ENCODE data around the gene PKNOX1.
"Not testable (repeated sequence)": the region's sequence is repeated elsewhere in the genome, so short reads cannot be mapped to it uniquely, and the experiment has no call there.

PKNOX1 gene

DNA sequence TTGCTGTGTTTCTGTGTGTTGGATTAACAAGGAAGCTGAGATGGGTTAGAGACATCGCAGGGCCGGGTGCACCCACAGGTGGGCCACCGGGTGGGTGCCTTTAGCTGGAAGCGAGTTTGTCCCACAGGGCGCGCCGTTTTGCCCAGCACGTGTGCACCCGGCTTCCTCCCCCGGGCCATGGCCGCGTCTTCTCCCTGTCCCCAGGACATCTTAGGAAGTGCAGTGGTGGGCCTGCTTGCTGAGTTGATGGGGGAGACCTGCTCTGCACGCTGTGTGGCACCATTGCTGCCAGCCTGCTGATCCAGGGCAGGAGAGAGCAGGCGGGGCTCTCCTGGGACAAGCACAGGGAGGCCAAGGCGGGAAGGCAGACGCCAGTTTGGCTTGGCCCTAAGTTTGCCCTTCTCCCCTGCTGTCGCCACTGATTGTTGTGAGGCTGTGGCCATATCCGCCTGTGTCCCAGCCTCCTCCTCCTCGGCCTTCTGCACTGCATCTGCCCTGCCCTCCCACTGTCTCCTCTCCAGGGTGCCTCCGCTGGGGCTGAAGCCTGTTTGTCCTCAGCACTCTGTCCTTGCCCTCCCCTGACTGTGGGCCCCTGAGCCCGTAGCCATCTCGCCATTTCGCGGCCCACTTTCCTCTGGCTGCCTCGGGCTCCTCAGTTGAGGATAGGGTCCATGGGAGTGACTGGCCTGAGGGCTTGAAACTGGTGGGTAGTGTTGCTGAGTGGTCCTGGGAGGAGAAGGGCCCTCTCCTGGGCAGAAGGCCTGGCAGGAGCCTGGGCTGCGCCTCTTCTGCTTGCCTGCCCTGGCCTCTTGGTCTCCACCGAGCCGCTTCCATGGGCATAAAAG is 47.6 kb downstream of the PKNOX1 start:
- no peak for DNase-seq

DNA sequence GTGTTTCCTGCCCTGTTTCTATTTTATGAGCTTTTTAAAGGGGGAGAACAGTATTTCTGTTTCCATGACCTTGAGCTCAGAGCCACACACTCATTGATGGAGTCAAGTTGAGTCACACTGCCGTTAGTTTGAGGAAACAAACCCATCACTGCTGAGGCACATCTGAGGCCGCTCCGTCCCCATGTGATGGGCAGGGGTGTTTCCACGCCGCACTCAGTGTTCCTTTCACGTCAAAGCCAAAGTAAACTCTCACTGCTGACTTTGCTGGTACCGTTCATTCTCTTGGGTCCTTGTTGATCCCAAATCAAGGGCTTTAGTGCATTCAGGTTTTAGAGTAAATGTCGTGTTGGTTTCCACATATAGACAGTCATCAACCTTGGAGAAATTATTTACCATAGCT is 48.8 kb downstream of the PKNOX1 start:
- DNase-seq = no peak

DNA sequence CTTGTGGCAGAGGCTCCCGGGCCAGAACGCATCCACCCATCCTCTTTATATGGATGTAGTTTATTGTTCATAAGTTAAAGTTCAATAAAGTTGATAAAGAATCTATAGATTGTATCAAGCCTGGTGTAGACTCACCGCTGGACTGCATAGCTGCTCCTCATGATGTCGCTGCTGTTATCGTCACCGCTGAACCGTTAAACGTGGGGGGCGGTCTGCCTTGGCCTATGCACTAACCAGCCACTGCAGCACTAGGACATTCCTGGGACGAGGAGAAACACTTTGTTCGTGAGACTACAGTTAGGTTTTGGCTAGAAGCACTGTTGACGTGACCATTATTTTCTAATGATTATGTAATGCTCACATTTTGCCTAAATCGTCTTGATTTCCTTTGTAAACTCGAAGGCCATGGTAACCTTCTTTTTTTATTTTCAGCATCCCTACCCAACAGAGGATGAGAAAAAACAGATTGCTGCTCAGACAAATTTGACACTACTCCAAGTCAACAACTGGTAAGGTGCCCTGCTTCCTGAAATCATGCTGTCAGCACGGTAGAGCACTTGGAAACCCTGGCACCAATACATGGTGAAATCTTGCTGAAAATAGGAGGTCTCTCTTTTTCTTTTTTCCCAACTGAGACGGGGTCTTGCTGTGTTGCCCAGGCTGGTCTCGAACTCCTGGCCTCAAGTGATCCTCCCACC is 50.2 kb downstream of the PKNOX1 start:
- DNase-seq = peak; percentile 69

- DNase-seq = peak; percentile 71
Observed at GRCh38 chr21:43025636-43026180, 51.3 kb downstream of the PKNOX1 start.

DNA sequence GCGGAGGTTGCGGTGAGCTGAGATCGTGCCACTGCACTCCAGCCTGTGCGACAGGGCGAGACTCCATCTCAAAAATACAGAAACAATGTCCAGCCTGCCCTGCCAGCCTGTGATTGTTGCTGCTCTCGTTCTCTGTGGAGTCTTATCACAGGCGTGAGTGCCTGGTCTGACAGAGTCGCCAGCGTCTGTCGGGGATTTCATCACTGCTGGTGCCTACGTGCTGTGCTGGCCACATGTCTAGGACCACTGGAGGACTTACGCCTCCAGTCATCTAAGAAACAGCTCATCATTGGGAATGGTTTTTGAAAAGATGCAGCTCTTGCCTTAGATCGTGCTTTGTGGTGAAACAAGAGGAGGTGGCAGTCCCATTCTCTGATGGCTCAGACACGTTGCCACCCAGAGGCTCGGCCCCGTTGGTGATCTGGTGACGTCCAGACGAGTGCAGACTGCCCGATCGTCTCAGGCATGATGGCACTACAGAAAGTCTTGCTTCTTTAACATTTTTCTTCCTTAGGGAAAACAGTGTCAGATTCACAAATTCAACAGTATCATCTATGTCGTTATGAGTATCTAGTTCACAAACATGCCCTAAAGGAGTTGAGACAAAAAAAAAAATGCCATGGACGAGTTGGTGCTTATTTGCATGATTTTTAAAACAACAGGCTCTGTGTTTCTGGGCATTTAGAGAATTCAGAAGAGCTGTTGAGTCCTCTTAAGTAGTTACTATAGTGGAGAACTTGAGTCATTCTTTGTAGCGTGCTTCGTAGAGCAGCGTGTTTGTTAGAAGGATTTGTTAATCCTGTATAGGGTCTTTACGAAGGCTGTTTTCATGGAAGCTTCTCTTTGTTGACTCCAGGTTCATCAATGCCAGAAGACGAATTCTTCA is 53.7 kb downstream of the PKNOX1 start:
- no peak for DNase-seq

GRCh38 chr21:43029785-43030184 is 55.4 kb downstream of the PKNOX1 start:
- no peak for DNase-seq

DNA sequence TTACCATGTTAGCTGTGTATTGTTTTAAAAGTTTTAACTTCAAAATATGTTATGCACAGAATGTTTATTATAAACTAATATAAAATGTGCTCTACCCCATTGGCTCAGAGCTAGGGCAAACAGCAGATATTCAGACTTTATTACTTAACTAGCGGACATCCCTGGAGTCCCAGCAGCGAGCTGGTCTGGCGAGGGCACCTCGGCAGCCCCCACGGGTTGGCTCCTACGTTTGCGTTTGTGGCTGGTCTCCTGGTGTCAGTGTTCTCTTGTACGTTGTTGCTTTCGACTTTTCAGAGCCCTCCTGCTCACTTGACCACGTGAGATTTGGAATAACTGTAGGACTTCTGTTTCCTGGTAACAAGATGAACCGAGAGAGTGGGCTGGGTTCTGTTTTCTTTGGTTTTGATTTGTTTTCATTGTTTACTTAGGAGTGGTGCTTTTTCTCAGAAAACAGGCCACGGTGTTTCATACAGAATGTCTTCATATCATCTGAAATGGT is 56.8 kb downstream of the PKNOX1 start:
- no peak for DNase-seq

GRCh38 chr21:43034101-43034500 is 59.7 kb downstream of the PKNOX1 start:
- peak; percentile 33 for DNase-seq

GRCh38 chr21:43034826-43035225 is 60.5 kb downstream of the PKNOX1 start:
- DNase-seq = no peak

GRCh38 chr21:43036889-43037288 is 62.5 kb downstream of the PKNOX1 start:
- DNase-seq = not testable (repeated sequence)

- not testable (repeated sequence) for DNase-seq
Observed at GRCh38 chr21:43037918-43038658, 63.7 kb downstream of the PKNOX1 start.

DNA sequence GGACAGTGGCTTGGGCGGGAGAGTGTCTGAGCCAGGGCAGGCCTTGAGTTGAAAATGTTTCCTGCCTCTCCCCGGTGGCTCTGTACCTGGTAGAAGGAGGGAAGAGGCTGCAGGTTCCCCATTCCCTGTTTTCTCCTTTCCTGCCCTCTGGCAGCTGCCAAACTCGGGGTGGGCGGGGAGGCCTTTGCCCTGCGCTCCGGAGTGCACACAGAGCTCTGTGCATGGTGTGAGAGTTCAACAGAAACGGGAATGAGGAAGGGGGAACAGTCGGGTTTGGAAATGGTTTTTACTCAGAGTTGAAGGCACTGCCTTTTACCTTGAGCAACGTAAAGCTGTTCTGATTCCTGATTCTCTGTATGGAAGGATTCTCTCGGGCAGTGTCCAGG is 64.3 kb downstream of the PKNOX1 start:
- DNase-seq = not testable (repeated sequence)

DNA sequence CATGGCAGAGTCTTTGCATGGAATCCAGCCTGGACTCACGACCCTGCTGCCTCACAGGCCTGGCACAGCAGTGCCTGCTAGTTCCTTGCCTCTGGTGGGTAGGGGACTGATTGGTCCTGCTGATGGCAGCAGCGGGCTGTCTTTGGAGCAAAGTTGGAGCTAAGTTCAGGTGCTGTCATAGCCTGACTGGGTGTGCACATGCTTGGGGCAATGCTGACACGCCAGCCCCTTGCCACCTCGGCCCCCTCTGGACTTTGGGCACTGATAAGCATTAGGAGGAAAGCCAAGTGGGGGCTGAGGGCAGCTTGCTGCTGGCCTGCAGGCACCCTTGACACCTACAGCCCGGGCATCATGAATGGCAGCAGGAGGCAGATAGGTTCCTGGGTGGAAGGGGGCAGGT is 67.8 kb downstream of the PKNOX1 start:
- DNase-seq = not testable (repeated sequence)

DNA sequence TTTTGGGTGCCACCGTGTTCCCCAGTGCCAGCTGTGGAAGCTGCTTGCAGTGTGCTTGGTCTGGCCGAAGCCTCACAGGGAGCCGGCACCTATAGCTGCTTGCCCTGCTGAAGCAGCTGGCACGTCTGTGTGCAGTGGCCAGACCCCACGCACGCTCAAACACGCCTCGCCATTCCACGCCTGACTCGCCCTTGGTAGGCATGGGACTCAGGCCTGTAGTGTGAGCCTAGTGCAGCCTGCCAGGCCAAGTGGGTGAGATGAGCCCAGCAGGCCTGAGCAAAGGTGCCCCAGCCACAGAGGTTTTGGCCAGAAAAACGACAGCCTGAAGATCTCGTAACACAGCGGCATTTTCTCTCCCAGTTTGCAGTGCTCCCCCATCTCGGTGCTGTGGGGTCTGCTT is 68.9 kb downstream of the PKNOX1 start:
- not testable (repeated sequence) for DNase-seq

DNA sequence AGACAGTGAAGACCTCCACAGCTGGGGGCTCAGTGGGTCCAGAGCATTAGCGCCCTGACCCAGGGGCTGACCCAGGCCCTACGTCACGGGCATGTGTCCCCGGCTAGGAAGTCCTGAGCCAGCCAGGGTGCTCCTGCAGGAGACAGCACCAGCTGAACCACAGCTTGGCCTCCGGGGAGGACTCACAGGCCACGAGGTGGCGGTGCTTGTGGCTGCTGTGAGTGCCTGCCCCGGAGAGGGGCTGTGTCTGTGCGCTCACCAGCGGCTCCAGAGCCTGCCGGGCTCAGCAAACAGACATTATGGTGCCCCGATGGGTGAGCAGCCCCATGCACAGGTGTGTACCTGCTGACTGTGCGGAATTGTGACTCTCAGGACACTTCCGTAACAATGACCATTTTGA is 70.2 kb downstream of the PKNOX1 start:
- DNase-seq = not testable (repeated sequence)

GRCh38 chr21:43045165-43045875 is 71.0 kb downstream of the PKNOX1 start:
- not testable (repeated sequence) for DNase-seq

- not testable (repeated sequence) for DNase-seq
Observed at GRCh38 chr21:43045876-43046821, 71.8 kb downstream of the PKNOX1 start.

- not testable (repeated sequence) for DNase-seq
Observed at GRCh38 chr21:43053112-43053511, 78.8 kb downstream of the PKNOX1 start.

GRCh38 chr21:43062955-43063664 is 88.7 kb downstream of the PKNOX1 start:
- not testable (repeated sequence) for DNase-seq
